HG02981 (cell line): ENCODE results near the gene NPIPB8.
"Not testable (repeated sequence)": the region's sequence is repeated elsewhere in the genome, so short reads cannot be mapped to it uniquely, and the experiment has no call there.

Experiments
- ATAC-seq: cut with Tn5 transposase; IDR thresholded peaks from one replicate; pipeline ENCODE4 v1.9.1; 2021; ENCODE audit warnings: mild to moderate bottlenecking, moderate library complexity; ENCODE audit not compliant: unreplicated experiment

Gene NPIPB8

GRCh38 chr16:28623172-28623711 is 14.6 kb upstream of the NPIPB8 start:
- ATAC-seq, result no peak

GRCh38 chr16:28630905-28631304 is 7.0 kb upstream of the NPIPB8 start:
- ATAC-seq, result not testable (repeated sequence)

GRCh38 chr16:28636093-28636823 is 1.6 kb upstream of the NPIPB8 start:
- not testable (repeated sequence) for ATAC-seq

GRCh38 chr16:28638359-28638758 is 494 bp downstream of the NPIPB8 start:
- not testable (repeated sequence) for ATAC-seq

GRCh38 chr16:28639959-28640358 is 2.1 kb downstream of the NPIPB8 start:
- ATAC-seq, result not testable (repeated sequence)

GRCh38 chr16:28666264-28666663 is 28.4 kb downstream of the NPIPB8 start:
- not testable (repeated sequence) for ATAC-seq

- ATAC-seq, result not testable (repeated sequence)
Measured at GRCh38 chr16:28667480-28667879, 29.6 kb downstream of the NPIPB8 start.

GRCh38 chr16:28668199-28668598 is 30.3 kb downstream of the NPIPB8 start:
- ATAC-seq, result not testable (repeated sequence)

GRCh38 chr16:28688327-28688952 is 50.6 kb downstream of the NPIPB8 start:
- ATAC-seq, result peak; percentile 78

- ATAC-seq, result not testable (repeated sequence)
Measured at GRCh38 chr16:28689425-28689824, 51.6 kb downstream of the NPIPB8 start.

GRCh38 chr16:28691722-28692121 is 53.9 kb downstream of the NPIPB8 start:
- ATAC-seq, result not testable (repeated sequence)

- ATAC-seq, result not testable (repeated sequence)
Measured at GRCh38 chr16:28693257-28693950, 55.5 kb downstream of the NPIPB8 start.

- not testable (repeated sequence) for ATAC-seq
Measured at GRCh38 chr16:28699792-28700191, 61.9 kb downstream of the NPIPB8 start.

- not testable (repeated sequence) for ATAC-seq
Measured at GRCh38 chr16:28700349-28700748, 62.5 kb downstream of the NPIPB8 start.

GRCh38 chr16:28701384-28701783 is 63.5 kb downstream of the NPIPB8 start:
- not testable (repeated sequence) for ATAC-seq

- ATAC-seq, result not testable (repeated sequence)
Measured at GRCh38 chr16:28704246-28704645, 66.4 kb downstream of the NPIPB8 start.
